Stimulated activated CD4-positive, alpha-beta T cell treated with anti-CD3 and anti-CD28 coated beads, Interleukin-1b, Interleukin-23, amount 100 ng/mL, for 48 hours (primary cell): ENCODE results near the gene THBS3.
"Not testable (repeated sequence)": the region's sequence is repeated elsewhere in the genome, so short reads cannot be mapped to it uniquely, and the experiment has no call there.

Source experiments
- DNase-seq: peaks from one replicate; pipeline ENCODE4 v3.0.0-alpha.2; 2020

THBS3 gene

GRCh38 chr1:155207806-155208540 is at the start of gene THBS3:
TSS of gene THBS3 (minus strand) at chr1:155207897. CDS start at chr1:155207876, 21 bp downstream.
- no peak for DNase-seq

GRCh38 chr1:155256058-155256852 is 48.6 kb upstream of the THBS3 start:
- DNase-seq = no peak

- DNase-seq = peak; percentile 83
These were observed 47.7 kb upstream of the THBS3 start, which contains the start of gene ENTREP3 for GRCh38 chr1:155255243-155256007. TSS of gene ENTREP3 (minus strand) at chr1:155255483. CDS start at chr1:155254877, 606 bp downstream.

- DNase-seq = no peak
These were observed 47.1 kb upstream of the THBS3 start for GRCh38 chr1:155254714-155255242.

DNA sequence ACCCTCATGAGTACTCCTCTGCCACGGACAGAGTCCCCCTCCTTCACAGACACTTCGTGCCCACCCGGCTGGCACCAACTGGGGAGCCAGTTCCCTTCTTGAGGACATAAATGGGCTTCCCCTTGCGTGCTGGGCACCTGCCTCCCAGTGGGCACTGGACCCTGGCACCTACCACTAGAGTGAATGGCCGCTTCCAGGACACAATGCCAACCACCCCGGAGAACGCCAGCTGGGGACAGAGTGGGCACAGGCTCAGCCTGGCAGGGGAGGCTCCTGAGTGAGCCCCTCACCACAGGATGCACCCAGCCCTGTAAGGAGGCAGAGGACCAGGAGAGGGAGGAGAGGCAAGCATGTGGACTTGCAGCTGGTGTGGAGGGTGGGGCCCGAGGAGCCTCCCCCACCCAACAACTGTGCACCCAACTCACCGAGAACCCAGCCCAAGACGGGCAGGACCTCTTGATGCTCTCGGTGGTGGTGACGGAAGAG is 46.6 kb upstream of the THBS3 start:
- DNase-seq = no peak

GRCh38 chr1:155253797-155254196 is 46.1 kb upstream of the THBS3 start:
- no peak for DNase-seq

DNA sequence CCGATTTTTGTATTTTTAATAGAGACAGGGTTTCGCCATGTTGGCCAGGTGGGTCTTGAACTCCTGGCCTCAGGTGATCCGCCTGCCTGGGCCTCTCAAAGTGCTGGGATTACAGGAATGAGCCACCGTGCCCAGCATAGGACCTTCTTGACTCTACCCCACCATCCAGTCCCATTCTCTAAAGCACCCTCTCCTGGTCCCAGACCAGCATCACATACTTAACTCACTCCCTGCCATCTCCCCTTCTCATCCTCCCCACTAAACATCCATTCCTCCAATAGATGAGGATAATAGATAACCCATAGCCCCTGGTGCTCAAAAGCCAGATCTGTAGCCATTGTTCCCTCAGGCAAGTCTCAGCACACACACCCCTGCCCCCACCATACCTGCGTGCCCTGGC is 45.5 kb upstream of the THBS3 start:
- no peak for DNase-seq

DNA sequence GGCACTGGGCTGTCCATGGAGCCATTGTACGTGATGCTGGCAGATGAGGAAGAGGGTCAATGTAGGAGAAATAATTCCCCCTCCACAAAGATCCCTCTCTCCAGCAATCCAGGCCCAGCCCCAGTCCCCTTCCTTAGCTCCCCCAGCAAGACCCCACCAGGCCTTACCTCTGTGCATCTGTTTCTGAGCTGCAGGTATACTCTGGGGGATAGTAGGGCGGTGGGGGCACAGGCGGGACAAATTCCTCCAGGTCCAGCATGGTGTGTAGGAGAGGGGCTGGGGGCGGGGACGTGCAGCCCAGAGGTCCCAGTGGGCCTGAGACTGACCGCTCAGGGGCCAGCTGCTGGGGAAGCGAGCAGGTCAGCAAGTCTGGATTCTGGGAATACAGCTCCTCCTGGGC is 43.9 kb upstream of the THBS3 start:
- DNase-seq = no peak

DNA sequence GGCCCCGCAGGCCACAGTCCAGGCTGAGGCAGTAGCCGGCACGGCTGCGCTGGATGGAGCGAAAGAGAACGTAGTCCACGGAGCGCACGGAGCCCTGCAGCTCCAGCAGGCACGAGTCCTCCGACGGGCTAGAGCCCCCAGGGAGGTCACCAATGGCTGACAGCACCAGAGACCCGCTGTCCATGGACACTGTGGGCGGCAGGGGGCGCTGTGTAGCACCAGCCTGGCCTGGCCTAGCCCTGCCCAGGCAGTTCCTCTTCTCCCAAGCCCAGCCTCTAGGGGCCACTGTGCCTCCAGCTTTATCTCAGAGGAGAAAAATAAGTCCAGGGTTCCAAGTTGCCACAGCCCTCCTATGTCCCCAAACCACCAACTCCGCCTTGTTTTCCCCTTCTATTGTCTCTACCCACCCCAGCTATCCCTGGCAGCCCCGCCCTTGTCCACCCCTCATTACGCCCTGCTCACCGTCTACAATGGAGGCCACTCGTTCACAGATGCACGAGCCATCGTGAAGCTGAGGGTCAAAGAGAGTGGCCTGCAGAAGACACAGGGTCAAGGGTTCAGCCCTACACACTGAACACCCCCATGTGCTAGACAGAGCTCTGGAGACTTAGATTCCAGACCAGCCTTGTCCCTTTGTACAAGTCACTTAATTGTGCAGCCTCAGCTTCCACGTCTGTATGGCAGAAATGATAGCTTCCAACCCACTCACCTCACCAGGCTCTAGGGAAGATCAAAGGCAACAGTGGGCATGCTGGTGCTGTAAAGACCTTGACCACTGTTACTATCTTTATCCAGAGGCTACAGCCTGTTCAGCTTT is 43.1 kb upstream of the THBS3 start:
- peak; percentile 96 for DNase-seq

DNA sequence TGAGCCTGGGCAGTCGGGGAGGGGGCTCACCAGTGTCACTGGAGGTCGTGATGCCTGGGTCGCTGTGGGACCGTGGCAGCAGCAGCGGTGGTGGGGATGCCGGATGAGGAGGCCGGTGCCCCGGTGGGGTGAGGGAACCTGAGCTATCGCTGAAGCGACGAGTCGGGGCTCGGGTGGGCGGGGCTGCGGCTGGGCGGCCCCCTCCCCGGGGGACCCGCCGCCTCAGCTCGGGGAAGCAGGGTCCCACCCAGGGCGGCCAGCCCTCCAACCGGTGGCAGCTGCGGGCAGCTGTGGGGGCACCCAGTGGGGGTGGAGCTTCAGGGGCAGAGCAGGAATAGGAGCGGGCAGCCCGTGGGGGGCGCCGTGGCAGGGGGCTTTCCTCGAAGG is 42.5 kb upstream of the THBS3 start:
- no peak for DNase-seq

GRCh38 chr1:155247667-155248553 is 40.2 kb upstream of the THBS3 start:
- DNase-seq = no peak

DNA sequence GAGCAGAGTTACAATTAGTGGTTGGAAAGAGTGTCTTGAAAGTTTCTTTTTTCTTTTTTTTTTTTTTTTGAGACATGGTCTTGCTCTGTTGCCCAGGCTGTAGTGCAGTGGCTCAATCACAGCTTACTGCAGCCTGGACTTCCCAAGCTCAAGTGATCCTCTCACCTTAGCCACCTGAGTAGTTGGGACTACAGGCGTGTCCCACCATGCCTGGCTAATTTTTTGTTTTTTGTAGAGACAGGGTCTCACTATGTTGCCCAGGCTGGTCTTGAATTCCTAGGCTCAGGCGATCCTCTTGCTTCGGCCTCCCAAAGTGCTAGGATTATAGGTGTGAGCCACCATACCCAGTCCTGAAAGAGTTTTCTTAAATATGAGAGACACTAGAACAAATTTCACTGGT is 39.1 kb upstream of the THBS3 start:
- not testable (repeated sequence) for DNase-seq

- no peak for DNase-seq
These were observed 37.4 kb upstream of the THBS3 start for GRCh38 chr1:155245163-155245524.

DNA sequence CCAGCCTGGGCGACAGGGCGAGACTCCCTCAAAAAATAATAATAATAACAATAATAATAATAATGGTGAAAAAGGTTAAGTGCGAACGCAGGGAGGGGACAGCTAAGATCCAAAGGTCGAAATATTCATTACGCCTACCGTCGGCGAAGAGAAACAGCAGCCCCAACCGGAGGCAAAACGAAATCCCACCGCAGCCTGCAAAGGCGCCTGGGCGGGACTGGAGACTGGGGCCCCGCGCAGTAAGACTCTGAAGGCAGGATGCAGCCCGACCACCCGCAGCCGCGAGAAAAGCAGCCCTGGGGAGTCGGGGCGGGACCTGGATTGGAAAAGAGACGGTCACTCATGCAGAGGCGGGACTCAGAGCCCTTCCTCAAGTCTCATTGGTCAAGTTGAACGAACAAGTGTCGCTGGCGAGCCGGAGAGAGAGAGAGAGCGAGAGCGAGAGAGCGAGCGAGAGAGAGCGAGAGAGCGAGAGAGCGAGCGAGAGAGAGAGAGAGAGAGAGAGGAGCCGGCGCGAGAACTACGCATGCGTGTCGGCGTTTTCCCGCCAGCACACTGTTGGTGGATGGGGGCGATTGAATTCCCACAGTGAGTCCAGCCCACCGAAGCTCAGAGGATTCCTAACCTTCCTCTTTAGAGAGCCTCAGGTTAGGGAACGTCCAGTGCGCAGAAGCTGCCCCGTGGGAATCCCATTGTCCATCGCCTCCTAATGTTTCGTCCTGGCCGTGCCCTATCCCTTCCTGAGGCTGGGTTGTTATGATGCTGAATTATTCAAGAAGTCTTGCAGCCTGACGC is 36.9 kb upstream of the THBS3 start:
- peak; percentile 97 for DNase-seq

GRCh38 chr1:155242805-155243358 is 35.2 kb upstream of the THBS3 start:
- DNase-seq = no peak

DNA sequence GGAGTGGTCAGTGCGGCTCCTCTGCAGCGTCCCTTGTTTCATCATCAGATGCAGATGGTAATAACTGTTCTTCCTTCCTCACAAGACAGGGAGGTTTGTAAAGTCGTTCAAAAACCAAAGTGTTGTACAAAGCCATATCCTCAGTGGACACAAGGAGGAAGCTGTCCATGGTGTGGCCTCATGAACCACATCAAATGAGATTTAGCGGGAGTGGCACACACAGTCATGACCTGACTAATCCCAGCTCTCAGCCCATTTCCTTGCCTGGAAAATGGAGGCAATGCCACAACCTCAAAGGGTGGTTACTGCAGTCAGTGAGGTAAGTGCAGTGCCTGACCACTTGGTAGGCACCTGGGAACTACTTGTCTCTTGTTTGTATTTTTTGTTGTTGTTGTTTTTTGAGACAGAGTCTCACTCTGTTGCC is 34.2 kb upstream of the THBS3 start:
- no peak for DNase-seq

DNA sequence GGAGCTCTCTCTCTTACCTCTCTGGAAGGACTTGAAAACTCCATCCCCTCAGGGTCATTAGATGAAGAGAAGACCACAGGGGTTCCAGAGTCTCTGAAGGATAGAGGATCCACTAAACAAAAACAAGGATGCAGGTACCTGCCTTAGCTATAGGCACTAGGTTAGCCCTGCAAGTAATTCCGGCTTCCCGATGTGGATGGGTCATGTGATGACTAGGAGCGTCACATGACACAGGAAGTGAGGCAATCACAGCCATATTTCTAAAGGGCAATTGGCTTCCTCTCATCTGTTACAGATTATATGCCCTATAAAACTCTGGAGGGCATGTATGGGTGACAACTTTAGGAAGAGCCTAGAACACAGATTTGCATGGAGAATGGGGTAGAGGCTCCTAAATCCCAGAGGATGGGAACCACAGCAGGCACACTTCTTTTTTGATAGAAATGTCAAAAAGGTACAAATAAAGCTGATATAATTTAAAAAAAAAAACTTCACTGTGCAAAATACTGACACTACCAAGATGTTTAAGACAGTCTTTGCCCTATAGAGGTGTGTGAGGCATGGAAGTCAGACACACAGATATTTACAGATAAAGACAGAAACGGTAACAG is 33.5 kb upstream of the THBS3 start:
- peak; percentile 50 for DNase-seq

- no peak for DNase-seq
These were observed 28.8 kb upstream of the THBS3 start for GRCh38 chr1:155236451-155236850.

- DNase-seq = not testable (repeated sequence)
These were observed 27.7 kb upstream of the THBS3 start for GRCh38 chr1:155235375-155235774.
